K562 (cell line): Measurements from ENCODE around the gene SOX18. TPM values are rescaled to one million over a fixed set of nuclear protein-coding genes. Genes with fewer than 3 reads are reported as not detected.
A peak's percentile ranks its signal among the peaks of the same experiment; 100 is the strongest.

ENCODE experiments used
- CHD2 ChIP-seq: IDR thresholded peaks from 2 replicates; pipeline ENCODE4 v1.6.1; 2011; ENCODE audit warnings: low read depth, low read length
- EGR1 ChIP-seq: fragments of 450-650 bp; conservative IDR thresholded peaks from 2 replicates; pipeline ENCODE4 v1.6.1; 2017; ENCODE audit warnings: mild to moderate bottlenecking
- MCM7 ChIP-seq, 2 experiments: fragments of 450-650 bp; IDR thresholded peaks; 2 replicates each; pipeline ENCODE4 v1.6.1; 2016 to 2018
- OTX1 ChIP-seq: fragments of 450-650 bp; formaldehyde crosslinking; IDR thresholded peaks from 2 replicates; pipeline ENCODE4 v1.4.0; 2022; ENCODE audit warnings: mild to moderate bottlenecking
- RB1 ChIP-seq: fragments of 450-650 bp; IDR thresholded peaks from 2 replicates; pipeline ENCODE4 v1.6.1; 2017; ENCODE audit warnings: low read depth, mild to moderate bottlenecking
- RFX5 ChIP-seq: IDR thresholded peaks from 2 replicates; pipeline ENCODE4 v1.6.1; 2011; ENCODE audit warnings: low read depth, mild to moderate bottlenecking, improper control_type of control experiment, low read length
- SRF ChIP-seq, 2 experiments: fragments of 250-450, 450-650 bp in 1 of 2; sonication (Bioruptor Pico) in 1 of 2; sonication (generic) in 1 of 2; formaldehyde crosslinking; IDR thresholded peaks; 2 replicates each; pipeline versions ENCODE4 v1.5.0 to v1.5.1; 2020 to 2022; ENCODE audit warnings: mild to moderate bottlenecking in 1 of 2, missing genetic modification reagents in 1 of 2
- TEAD1 ChIP-seq, 2 experiments: fragments of 450-650 bp in 1 of 2; sonication (generic) in 1 of 2; formaldehyde crosslinking; IDR thresholded peaks; 2 replicates each; pipeline versions ENCODE4 v1.4.0 to v1.8.0; 2020 to 2022; ENCODE audit warnings: mild to moderate bottlenecking in 2 of 2, missing genetic modification reagents in 1 of 2
- ZEB2 ChIP-seq: fragments of 450-650 bp; IDR thresholded peaks from 2 replicates; pipeline ENCODE4 v1.6.1; 2016
- ZNF3 ChIP-seq: fragments of 250-450 bp; sonication (Bioruptor Pico); IDR thresholded peaks from 2 replicates; pipeline ENCODE4 v1.5.0; 2021; ENCODE audit warnings: mild to moderate bottlenecking, moderate library complexity
- polyA plus RNA-seq, 8 experiments: library from polyadenylated mRNA; depleted of rRNA in 4 of 8; stranded (reverse) in 5 of 8; unstranded in 3 of 8; fragments of >200 nt; fragmentation: Nextera tagmentation in 2 of 8; fragmentation: Illumina TruSeq in 1 of 8; extraction: Ambion mirVana in 2 of 8; extraction: Trizol in 1 of 8; gene quantifications; 2 replicates each; pipeline versions ENCODE4 v1.2.1 to v1.2.3, GENCODE V29; 2011 to 2014; ENCODE audit warnings: inconsistent platforms in 1 of 8, missing spikeins in 1 of 8
- total RNA-seq, 7 experiments: library from RNA; depleted of rRNA in 6 of 7; stranded (reverse); fragments of >200 nt in 6 of 7; fragmentation: Illumina TruSeq in 2 of 7; extraction: Trizol in 2 of 7; gene quantifications; 2 replicates each; pipeline versions ENCODE4 v1.2.1 to v1.2.3, GENCODE V29; 2011 to 2021; ENCODE audit warnings: low replicate concordance in 1 of 7
- TF ChIP-seq, protein P1 (sequence below): fragments of 450-650 bp; IDR thresholded peaks from 2 replicates; pipeline ENCODE4 v1.6.1; 2018; ENCODE audit not compliant: partially characterized antibody
- TF ChIP-seq, protein P2 (sequence below): fragments of 450-650 bp; IDR thresholded peaks from 2 replicates; pipeline ENCODE4 v1.6.1; 2016; ENCODE audit warnings: antibody characterized with exemption
- TF ChIP-seq, protein P3 (sequence below): fragments of 450-650 bp; formaldehyde crosslinking; IDR thresholded peaks from 2 replicates; pipeline ENCODE4 v1.4.0; 2020; ENCODE audit warnings: mild to moderate bottlenecking
- TF ChIP-seq, protein P4 (sequence below): fragments of 250-450 bp; sonication (Bioruptor Pico); IDR thresholded peaks from 2 replicates; pipeline ENCODE4 v1.4.0; 2020; ENCODE audit warnings: mild to moderate bottlenecking, moderate library complexity
- TF ChIP-seq, protein P5 (sequence below), 2 experiments: IDR thresholded peaks in 1 of 2; conservative IDR thresholded peaks in 1 of 2; 2 replicates each; pipeline ENCODE4 v1.6.1; 2016; ENCODE audit warnings: low read depth in 2 of 2, mild to moderate bottlenecking in 1 of 2, missing compliant biosample characterization in 1 of 2, missing genetic modification characterization in 1 of 2, moderate library complexity in 1 of 2

Gene SOX18
- total and polyA plus RNA-seq, 9 of the 15 experiments (the other 6 are each of a cell fraction or from before 2014, with no cell fraction given): 0.15 to 19.8 (median 0.33) TPM

DNA sequence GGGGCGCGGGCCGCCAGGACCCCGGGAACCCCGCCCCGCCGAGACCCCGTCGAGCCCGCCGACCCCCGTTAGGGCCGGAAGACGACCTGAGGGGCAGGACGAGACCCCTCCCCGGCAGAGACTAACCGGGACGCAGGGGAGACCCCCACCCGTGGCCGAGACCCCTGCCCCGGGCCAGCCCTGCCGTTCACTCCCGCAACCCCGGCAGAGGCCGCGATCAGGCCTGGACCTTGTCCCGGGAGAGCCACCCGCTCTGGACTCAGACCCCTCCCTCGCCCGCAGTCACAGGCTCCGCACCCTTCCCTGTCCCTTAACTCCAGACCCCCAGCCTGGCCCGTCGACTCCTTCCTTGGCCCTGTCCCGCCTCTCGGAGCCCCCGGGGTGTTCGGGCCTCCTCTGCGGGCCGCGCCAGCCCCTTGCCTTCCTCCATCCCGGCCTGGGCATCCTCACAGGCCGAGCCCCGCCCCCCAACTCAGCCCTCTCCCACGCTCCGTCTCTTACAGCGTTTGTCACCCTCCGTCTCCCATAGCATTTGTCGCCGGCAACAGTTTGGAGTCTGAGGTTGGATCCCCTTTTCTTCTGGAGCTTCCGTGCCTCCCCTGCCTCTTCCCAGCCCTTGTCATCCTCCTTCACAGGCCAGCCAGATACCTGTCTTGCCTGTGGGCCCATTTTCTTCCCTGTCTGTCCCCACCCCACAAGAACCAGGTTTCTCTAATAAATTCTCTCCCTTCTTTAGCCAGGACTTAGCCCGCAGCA, 14.1 kb upstream of the SOX18 start (continued):
- TF ChIP-seq, protein P1, sequence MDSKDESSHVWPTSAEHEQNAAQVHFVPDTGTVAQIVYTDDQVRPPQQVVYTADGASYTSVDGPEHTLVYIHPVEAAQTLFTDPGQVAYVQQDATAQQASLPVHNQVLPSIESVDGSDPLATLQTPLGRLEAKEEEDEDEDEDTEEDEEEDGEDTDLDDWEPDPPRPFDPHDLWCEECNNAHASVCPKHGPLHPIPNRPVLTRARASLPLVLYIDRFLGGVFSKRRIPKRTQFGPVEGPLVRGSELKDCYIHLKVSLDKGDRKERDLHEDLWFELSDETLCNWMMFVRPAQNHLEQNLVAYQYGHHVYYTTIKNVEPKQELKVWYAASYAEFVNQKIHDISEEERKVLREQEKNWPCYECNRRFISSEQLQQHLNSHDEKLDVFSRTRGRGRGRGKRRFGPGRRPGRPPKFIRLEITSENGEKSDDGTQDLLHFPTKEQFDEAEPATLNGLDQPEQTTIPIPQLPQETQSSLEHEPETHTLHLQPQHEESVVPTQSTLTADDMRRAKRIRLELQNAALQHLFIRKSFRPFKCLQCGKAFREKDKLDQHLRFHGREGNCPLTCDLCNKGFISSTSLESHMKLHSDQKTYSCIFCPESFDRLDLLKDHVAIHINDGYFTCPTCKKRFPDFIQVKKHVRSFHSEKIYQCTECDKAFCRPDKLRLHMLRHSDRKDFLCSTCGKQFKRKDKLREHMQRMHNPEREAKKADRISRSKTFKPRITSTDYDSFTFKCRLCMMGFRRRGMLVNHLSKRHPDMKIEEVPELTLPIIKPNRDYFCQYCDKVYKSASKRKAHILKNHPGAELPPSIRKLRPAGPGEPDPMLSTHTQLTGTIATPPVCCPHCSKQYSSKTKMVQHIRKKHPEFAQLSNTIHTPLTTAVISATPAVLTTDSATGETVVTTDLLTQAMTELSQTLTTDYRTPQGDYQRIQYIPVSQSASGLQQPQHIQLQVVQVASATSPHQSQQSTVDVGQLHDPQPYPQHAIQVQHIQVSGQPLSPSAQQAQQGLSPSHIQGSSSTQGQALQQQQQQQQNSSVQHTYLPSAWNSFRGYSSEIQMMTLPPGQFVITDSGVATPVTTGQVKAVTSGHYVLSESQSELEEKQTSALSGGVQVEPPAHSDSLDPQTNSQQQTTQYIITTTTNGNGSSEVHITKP: no peak
- TF ChIP-seq RB1 (no peak), TEAD1 (CRISPR knock-in tag; IDR thresholded peaks at IDR 0.05) (no peak), OTX1 (CRISPR knock-in tag) (no peak), ZEB2 (no peak), ZNF3 (CRISPR knock-in tag) (no peak), EGR1 (peak; percentile 60), MCM7 (IDR thresholded peaks at IDR 0.05) (no peak), SRF (CRISPR knock-in tag; IDR thresholded peaks at IDR 0.05) (no peak), RFX5 (no peak), CHD2 (no peak)
- TF ChIP-seq, protein P2, sequence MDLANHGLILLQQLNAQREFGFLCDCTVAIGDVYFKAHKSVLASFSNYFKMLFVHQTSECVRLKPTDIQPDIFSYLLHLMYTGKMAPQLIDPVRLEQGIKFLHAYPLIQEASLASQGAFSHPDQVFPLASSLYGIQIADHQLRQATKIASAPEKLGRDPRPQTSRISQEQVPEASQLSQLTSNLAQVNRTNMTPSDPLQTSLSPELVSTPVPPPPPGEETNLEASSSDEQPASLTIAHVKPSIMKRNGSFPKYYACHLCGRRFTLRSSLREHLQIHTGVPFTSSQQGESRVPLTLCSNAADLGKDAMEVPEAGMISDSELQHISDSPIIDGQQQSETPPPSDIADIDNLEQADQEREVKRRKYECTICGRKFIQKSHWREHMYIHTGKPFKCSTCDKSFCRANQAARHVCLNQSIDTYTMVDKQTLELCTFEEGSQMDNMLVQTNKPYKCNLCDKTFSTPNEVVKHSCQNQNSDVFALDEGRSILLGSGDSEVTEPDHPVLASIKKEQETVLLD: no peak
- TF ChIP-seq, protein P3, sequence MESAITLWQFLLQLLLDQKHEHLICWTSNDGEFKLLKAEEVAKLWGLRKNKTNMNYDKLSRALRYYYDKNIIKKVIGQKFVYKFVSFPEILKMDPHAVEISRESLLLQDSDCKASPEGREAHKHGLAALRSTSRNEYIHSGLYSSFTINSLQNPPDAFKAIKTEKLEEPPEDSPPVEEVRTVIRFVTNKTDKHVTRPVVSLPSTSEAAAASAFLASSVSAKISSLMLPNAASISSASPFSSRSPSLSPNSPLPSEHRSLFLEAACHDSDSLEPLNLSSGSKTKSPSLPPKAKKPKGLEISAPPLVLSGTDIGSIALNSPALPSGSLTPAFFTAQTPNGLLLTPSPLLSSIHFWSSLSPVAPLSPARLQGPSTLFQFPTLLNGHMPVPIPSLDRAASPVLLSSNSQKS: no peak
- TF ChIP-seq, protein P4, sequence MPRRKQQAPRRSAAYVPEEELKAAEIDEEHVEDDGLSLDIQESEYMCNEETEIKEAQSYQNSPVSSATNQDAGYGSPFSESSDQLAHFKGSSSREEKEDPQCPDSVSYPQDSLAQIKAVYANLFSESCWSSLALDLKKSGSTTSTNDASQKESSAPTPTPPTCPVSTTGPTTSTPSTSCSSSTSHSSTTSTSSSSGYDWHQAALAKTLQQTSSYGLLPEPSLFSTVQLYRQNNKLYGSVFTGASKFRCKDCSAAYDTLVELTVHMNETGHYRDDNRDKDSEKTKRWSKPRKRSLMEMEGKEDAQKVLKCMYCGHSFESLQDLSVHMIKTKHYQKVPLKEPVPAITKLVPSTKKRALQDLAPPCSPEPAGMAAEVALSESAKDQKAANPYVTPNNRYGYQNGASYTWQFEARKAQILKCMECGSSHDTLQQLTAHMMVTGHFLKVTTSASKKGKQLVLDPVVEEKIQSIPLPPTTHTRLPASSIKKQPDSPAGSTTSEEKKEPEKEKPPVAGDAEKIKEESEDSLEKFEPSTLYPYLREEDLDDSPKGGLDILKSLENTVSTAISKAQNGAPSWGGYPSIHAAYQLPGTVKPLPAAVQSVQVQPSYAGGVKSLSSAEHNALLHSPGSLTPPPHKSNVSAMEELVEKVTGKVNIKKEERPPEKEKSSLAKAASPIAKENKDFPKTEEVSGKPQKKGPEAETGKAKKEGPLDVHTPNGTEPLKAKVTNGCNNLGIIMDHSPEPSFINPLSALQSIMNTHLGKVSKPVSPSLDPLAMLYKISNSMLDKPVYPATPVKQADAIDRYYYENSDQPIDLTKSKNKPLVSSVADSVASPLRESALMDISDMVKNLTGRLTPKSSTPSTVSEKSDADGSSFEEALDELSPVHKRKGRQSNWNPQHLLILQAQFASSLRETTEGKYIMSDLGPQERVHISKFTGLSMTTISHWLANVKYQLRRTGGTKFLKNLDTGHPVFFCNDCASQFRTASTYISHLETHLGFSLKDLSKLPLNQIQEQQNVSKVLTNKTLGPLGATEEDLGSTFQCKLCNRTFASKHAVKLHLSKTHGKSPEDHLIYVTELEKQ (CRISPR knock-in tag): no peak
- TF ChIP-seq, protein P5, sequence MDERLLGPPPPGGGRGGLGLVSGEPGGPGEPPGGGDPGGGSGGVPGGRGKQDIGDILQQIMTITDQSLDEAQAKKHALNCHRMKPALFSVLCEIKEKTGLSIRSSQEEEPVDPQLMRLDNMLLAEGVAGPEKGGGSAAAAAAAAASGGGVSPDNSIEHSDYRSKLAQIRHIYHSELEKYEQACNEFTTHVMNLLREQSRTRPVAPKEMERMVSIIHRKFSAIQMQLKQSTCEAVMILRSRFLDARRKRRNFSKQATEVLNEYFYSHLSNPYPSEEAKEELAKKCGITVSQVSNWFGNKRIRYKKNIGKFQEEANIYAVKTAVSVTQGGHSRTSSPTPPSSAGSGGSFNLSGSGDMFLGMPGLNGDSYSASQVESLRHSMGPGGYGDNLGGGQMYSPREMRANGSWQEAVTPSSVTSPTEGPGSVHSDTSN (CRISPR knock-in tag; IDR thresholded peaks at IDR 0.05; ENCODE audit: low read depth): no peak
- TF ChIP-seq, protein P5 (tag; conservative IDR thresholded peaks at IDR 0.05; ENCODE audit: low read depth): no peak
